Suppressor macrophage treated with lipopolysaccharide for 4 hours (primary cell): ENCODE data around the gene ANGEL2.
"Not testable (repeated sequence)": the region's sequence is repeated elsewhere in the genome, so short reads cannot be mapped to it uniquely, and the experiment has no call there.

Experiments
- DNase-seq: peaks from one replicate; pipeline ENCODE4 v3.0.0-alpha.2; 2020

ANGEL2 gene

GRCh38 chr1:212974711-212975110 is 41.0 kb downstream of the ANGEL2 start:
- DNase-seq, result no peak

DNA sequence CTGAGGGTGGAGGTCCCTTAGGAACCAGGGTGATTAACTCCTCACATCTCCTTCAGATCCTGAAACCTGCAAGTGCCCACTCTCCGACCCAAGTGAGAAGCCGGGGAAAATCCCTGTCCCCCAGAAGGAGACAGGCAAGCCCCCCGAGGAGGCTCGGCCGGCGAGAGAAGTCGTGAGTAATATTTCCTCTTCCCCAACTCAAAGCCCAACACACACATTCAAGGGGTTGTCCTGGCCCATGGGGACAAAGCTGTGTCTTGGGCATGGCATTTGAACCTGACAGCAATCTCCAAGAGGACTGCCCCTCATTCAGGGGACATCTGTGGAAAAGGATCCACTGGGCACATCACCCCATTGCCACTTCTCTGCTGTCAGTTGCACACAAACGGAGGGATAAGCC is 41.8 kb downstream of the ANGEL2 start:
- no peak for DNase-seq

GRCh38 chr1:212973426-212973825 is 42.2 kb downstream of the ANGEL2 start:
- no peak for DNase-seq

- DNase-seq, result no peak
Observed at GRCh38 chr1:212971312-212971711, 44.4 kb downstream of the ANGEL2 start.

- DNase-seq, result no peak
Observed at GRCh38 chr1:212970085-212970484, 45.6 kb downstream of the ANGEL2 start.

DNA sequence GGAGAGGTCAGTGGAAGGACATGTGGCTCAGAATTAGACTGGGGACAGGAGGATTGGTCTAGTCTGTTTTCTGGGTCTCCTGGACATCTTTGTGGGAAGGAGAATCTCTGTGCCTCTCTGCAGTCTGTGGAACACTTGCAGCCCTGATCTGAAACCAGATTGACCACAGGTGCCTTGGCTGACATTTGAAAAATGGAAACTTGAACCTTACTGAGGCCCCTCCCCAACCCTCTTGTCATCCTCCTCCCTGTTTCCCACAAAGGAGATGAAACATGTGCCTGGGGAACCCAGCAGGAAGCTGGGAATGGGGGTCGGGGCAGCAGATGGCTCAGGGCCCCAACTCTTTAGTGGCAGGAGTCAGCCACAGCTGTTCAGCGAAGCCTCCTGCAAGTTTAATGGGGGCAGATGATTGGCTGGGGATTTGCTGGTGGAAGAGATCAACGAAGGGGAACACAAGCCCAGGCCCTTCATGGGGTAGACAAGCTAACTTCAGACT is 47.3 kb downstream of the ANGEL2 start:
- no peak for DNase-seq

DNA sequence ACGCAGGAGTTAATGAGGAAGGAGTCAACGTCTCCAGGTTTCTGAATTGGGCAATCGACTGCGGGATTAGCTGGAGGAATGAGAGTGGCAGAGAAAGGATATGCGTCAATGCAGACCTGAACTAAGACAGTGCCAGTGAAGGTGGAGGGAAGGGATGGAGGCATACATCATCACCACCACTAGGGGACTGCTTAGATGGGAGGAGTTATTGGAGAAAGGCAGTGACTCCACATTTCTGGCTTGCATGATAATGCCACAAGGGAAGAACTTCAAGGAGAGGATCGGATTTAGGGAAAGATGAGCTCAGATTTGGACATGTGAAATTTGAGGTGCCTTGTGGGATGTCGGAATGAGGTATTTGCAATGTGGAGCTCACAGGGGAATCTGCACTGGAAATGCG is 47.9 kb downstream of the ANGEL2 start:
- peak; percentile 30 for DNase-seq

DNA sequence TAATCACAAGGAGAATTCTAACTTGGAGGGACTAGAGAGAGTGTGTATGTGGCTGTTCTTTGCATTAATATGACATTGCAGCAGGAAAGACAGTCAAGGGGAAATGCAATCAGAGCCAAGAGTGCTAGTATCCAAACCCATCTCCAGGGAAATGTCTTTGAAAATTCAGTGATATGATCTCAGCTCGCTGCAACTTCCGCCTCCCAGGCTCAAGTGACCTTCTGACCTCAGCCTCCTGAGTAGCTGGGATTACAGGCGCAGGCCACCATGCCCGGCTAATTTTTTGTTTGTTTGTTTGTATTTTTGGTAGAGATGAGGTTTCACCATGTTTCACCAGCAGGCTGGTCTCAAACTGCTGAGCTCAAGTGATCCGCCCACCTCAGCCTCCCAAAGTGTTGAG is 49.1 kb downstream of the ANGEL2 start:
- no peak for DNase-seq

DNA sequence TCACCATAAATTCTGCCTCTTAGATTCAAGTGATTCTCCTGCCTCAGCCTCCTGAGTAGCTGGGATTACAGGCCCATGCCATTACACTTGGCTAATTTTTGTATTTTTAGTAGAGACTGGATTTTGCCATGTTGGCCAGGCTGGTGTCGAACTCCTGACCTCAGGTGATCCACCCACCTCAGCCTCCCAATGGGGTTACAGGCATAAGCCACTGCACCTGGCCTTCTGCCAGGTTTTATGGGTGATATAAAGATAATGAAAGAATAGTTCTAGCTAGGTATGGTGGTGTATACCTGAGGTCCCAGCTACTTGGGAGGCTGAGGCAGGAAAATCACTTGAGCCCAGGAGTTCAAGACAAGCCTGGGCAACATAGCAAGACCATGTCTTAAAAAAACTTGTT is 50.7 kb downstream of the ANGEL2 start:
- DNase-seq, result not testable (repeated sequence)

DNA sequence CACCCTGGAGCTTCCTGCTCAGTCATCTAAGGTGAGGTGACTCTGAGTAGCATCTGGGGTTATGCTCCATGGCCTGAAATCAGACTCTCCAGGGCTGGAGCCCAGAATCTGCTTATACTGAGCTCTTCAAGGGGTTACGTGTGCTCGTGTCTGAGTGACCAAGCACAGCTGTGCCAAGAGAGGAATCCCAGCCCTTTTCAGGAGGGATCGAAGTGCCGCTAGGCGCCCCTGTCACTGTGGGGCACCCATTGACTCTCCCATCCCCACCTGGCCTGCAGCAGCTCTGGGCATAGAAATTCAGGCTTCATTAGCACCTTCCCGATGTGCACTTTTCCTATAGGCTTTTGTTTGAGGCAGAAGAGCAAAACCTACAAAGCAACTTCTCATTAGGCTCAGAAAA is 51.6 kb downstream of the ANGEL2 start:
- DNase-seq, result no peak

GRCh38 chr1:212962509-212962908 is 53.2 kb downstream of the ANGEL2 start:
- DNase-seq, result no peak

DNA sequence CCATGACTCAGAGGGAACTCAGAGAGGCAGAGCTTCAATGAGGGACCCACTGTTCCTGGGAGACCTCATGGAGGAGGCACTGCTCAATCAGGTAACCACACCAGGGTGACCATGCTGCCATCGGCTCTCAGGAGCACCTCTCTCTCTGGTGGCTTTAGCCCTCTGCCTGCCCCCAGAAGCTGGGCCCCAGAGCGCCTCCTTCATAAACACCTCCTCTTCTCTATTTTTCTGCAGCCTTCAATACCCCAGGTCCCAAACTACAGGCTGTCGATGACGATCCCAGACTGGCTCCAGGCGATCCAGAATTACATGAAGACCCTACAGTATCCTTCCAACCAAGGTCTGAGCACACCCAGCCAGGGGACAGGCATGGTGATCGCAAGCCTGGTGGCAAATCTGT is 54.7 kb downstream of the ANGEL2 start:
- DNase-seq, result no peak

- no peak for DNase-seq
Observed at GRCh38 chr1:212959266-212960220, 56.1 kb downstream of the ANGEL2 start.

DNA sequence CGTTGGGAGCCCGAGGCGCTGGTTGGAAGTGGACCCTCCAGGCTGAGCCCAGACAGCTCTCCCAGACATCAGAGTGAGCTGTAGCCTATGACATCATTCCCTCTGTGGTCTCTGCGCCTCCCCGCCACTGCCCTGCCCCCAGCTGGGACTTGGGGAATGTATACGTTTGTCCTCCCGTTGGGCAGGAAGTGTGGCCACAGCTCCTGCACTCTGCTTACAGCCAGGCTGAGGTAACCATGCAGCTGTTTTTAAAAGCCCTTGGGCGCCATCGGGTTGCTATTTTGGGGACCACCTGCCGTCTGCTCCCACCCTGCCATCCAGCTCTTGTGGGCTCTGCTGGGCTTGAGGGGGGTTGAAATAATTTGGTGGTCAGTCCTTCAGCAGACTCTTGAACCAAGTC is 57.5 kb downstream of the ANGEL2 start:
- no peak for DNase-seq

DNA sequence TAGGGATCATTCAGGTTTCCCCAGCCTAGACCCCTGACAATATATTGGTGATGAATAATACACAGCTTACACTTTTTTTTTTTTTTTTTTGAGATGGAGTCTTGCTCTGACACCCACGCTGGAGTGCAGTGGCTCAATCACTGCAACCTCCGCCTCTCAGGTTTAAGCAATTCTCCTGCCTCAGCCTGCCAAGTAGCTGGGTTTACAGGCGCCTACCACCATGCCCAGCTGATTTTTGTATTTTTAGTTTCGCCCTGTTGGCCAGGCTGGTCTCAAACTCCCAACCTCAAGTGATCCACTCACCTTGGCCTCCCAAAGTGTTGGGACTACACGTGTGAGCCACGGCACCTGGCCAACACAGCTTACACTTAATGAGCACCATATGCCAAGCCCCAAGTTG is 58.1 kb downstream of the ANGEL2 start:
- DNase-seq, result no peak

- peak; percentile 41 for DNase-seq
Observed at GRCh38 chr1:212955961-212956620, 59.6 kb downstream of the ANGEL2 start.

DNA sequence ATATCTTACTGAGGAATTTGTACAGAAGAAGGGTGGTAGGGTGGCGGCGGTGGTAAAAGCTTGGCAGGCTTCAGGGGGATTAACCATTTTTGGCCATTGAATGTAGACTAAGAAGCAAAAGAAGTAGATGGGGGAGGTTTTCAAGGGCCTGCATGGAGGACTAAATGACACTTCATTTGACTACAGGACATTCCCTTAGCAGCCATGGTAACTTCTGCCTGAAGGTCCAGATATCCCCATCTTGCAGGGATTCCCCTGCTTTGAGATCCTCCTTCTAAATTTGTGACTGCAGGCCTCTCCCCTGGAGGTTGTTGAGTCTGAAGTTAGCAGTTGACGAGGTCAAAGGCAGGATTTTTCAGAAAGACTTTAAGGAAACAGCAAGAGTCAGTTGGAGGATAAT is 60.6 kb downstream of the ANGEL2 start:
- DNase-seq, result peak; percentile 12

DNA sequence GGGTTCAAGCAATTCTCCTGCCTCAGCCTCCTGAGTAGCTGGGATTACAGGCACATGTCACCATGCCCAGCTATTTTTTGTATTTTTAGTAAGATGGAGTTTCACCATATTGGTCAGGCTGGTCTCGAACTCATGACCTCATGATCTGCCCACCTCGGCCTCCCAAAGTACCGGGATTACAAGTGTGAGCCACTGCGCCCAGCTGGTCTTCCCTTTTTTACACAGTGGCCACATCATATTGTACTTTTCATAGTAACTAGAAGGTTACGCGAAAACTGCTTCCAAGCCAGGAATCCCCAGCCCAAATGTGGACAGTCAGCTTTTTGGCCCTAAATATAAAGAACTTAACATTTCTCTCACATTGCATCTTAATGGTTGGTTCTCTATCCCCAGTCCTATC is 61.2 kb downstream of the ANGEL2 start:
- peak; percentile 15 for DNase-seq

GRCh38 chr1:212953321-212953720 is 62.3 kb downstream of the ANGEL2 start:
- DNase-seq, result peak; percentile 55

DNA sequence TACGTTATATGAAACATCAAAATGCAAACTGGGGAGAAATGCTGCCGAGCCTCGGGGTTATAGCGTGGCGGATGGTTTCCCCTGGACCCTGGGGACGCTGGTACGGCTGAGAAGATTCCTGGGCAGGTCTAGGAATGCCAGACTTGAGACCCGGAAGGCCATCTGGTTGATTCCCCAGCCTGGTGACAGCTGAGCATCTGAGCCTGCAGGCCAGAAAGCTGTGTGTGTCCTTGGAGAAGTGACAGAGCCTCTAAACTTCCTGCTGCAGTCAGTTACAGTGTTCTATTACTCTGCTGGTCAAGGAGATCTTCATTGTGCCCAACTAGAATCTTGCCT is 63.1 kb downstream of the ANGEL2 start:
- DNase-seq, result no peak

DNA sequence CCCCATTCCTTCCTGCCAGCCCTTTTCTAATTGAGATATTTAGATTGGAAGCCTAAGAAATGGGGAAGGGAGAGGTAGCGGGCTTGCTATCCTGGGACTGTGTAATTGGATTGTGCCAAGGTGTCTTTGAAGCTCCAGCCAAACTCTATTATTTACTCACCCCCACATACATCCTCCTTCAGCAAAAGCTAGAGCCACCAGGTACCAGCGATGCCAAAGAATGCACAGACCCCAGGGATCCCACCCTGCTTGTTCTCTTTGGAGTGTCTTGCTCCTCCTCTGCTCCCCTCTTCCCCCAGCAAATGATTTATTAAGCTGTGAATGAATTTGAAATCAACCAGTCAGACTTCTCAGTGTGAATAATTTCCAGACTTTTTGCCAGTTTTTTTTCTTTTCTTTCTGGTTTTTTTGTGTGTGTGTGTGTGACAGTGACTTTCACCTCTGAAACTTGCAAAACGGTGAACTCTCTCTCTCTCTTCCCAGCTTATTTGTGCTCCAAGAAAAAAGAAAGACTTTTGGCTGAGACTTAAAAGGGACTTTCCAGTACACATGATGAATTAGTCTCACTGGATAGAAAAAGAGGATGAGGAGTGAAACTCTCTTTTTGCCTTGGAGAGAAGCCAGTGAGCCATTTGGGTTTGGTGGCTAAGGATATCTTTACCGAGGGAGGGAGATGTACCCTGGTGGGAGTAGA is 63.6 kb downstream of the ANGEL2 start:
- DNase-seq, result peak; percentile 8

DNA sequence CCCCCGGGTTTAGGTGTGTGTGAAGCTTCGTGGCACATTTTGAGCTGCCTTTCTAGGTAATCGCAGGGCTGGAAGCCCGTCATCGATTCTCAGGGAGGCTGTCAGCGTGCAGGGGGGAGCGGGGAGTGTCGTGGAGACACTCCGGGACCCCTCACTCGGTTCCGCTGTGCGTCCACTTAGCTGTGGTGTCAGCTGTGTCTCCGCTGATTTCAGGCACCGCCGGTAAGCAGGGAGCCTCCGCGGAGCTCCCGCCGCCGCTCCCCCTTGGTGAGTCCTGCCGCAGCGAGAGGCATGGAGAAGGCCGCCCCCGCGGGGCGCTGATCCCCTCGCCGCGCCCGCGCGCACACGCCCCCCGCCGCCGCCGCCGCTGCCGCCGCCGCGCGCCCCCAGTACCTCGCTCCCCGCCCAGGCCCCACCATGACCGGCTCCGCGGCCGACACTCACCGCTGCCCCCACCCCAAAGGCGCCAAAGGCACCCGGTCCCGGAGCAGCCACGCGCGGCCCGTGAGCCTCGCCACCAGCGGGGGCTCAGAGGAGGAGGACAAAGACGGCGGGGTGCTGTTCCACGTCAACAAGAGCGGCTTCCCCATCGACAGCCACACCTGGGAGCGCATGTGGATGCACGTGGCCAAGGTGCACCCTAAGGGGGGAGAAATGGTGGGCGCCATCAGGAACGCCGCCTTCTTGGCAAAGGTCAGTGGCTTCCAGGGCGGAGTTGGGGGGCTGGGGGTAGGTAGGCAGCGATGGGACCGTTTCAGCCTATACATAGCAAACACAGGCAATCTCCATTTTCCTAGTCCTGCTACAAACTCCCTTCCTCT is 64.3 kb downstream of the ANGEL2 start:
- DNase-seq, result no peak
